ENCODE results near the gene PLEKHH2.
A peak's percentile ranks its signal among the peaks of the same experiment; 100 is the strongest.

The PLEKHH2 gene

DNA sequence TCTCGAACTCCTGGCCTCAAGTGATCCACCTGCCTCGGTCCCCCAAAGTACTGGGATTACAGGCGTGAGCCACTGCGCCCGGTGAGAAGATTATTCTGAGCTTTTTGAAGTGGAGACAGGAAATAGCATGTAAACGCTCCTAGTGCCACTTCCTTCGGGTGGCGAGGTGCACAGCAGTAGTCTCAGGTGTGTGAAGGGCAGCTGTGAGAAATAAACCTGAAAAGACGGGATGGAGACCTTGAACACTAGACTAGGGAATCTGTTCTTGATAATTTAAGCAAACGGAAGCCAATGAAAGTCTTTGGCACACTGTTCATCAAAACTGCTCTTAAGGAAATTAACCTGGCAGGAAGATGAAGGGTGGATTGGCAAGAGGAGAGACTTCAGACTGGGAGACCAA, 439 bp upstream of the PLEKHH2 start:
- H3K4me3 ChIP-seq (ENCODE audit: control insufficient read depth, low read depth, low read length): peak overlapping the region; percentile 80
- DNase-seq (ENCODE audit: low read depth): no peak
- TF ChIP-seq, protein P1, sequence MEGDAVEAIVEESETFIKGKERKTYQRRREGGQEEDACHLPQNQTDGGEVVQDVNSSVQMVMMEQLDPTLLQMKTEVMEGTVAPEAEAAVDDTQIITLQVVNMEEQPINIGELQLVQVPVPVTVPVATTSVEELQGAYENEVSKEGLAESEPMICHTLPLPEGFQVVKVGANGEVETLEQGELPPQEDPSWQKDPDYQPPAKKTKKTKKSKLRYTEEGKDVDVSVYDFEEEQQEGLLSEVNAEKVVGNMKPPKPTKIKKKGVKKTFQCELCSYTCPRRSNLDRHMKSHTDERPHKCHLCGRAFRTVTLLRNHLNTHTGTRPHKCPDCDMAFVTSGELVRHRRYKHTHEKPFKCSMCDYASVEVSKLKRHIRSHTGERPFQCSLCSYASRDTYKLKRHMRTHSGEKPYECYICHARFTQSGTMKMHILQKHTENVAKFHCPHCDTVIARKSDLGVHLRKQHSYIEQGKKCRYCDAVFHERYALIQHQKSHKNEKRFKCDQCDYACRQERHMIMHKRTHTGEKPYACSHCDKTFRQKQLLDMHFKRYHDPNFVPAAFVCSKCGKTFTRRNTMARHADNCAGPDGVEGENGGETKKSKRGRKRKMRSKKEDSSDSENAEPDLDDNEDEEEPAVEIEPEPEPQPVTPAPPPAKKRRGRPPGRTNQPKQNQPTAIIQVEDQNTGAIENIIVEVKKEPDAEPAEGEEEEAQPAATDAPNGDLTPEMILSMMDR (IDR thresholded peaks at IDR 0.05; ENCODE audit: control insufficient read depth, insufficient read depth, low read depth, low read length, missing control alignments): no peak

- DNase-seq (ENCODE audit: low read depth): no peak
- TF ChIP-seq, protein P1 (IDR thresholded peaks at IDR 0.05; ENCODE audit: control insufficient read depth, insufficient read depth, low read depth, low read length, missing control alignments): no peak
- H3K4me3 ChIP-seq (ENCODE audit: control insufficient read depth, low read depth, low read length): no peak overlapping the region
These were observed 5.3 kb downstream of the PLEKHH2 start for GRCh38 chr2:43642363-43642762.

- DNase-seq (ENCODE audit: low read depth): no peak
- no peak overlapping the region for H3K4me3 ChIP-seq (ENCODE audit: control insufficient read depth, low read depth, low read length)
- TF ChIP-seq, protein P1 (IDR thresholded peaks at IDR 0.05; ENCODE audit: control insufficient read depth, insufficient read depth, low read depth, low read length, missing control alignments): no peak
These were observed 6.6 kb downstream of the PLEKHH2 start for GRCh38 chr2:43643680-43644079.

DNA sequence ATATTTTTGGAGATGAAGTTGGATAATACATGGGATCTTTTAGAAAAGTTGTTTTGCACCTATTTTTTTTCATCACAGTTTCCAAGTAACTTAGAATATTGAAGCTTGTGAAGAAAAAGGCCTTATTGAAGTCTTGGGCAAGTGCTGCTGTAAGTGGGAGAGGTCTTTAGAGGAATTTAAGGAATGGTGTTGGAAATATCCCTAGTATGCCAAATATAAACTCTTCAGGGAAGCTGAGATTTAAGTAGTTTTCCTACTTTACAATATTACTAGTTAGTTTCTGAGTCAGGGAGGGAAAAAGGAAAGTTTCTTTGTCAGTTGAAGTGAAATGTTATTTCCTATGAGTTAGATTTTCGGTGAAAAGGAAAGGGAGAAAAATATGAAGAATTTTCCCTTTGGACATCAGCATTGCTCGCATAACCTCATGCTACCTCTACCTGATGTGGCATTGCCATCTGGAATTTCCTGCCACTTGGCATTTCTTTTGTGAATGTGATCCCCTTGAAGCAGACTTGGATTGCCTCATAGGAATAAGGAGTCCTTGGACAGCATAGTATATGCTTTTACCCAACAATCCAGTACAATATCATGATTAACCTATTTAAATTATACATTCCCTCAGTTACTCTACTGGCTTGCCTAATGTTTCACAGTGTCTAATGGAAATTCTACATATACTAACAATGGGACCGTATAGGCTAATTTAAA, 12.1 kb downstream of the PLEKHH2 start:
- TF ChIP-seq, protein P1 (IDR thresholded peaks at IDR 0.05; ENCODE audit: control insufficient read depth, insufficient read depth, low read depth, low read length, missing control alignments): no peak
- H3K4me3 ChIP-seq (ENCODE audit: control insufficient read depth, low read depth, low read length): no peak overlapping the region
- peak; percentile 25 for DNase-seq (ENCODE audit: low read depth)

DNA sequence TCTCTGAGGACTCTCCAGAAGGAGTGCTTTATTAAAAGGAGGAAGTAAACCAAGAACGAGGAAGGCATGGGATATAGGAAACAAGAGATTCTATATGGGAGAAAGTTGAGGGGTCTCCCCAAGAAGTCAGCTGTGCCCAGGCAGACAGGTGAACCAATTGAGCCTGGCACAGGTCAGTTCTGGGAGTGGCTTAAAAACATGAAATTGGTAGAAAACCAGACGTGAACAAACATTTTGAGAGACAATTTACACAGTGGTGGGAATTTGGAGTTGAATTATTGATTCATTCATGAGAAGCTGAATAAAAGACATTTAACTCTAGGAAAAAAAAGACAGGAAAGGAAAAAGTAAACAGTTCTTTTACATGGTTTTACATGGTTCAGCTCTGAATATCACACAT, 16.4 kb downstream of the PLEKHH2 start:
- TF ChIP-seq, protein P1 (IDR thresholded peaks at IDR 0.05; ENCODE audit: control insufficient read depth, insufficient read depth, low read depth, low read length, missing control alignments): no peak

DNA sequence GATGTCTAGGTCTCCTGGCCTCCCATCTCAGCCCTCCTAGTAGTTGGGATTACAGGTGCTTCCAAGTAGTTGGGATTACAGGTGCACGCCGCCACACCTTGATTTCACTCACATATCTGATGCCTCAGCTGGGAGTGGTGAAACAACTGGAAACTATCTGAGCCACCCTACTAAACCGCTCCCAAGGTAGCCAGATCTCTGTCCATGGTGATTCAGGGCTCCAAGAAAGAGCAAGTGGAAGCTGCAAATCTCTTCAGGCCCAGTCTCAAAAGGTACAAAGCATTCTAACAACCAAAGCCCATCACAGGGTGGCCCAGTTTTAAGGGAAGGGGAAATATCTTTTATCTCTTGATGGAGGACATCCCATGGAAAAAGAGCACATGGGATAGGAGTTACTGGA, 20.2 kb downstream of the PLEKHH2 start:
- TF ChIP-seq, protein P1 (IDR thresholded peaks at IDR 0.05; ENCODE audit: control insufficient read depth, insufficient read depth, low read depth, low read length, missing control alignments): no peak
- no peak overlapping the region for H3K4me3 ChIP-seq (ENCODE audit: control insufficient read depth, low read depth, low read length)
- DNase-seq (ENCODE audit: low read depth): no peak

More for the DNA sequence above, 16.4 kb downstream of the PLEKHH2 start:
- DNase-seq (ENCODE audit: low read depth): no peak
- H3K4me3 ChIP-seq (ENCODE audit: control insufficient read depth, low read depth, low read length): no peak overlapping the region
